ENCODE data around the gene TRIP13. TPM values are rescaled to one million over a fixed set of nuclear protein-coding genes. Genes with fewer than 3 reads are reported as not detected.

TRIP13 gene
- total and polyA plus RNA-seq, 9 of the 15 experiments (the other 6 are each of a cell fraction or from before 2014, with no cell fraction given): 24.1 to 116 (median 53.2) TPM

DNA sequence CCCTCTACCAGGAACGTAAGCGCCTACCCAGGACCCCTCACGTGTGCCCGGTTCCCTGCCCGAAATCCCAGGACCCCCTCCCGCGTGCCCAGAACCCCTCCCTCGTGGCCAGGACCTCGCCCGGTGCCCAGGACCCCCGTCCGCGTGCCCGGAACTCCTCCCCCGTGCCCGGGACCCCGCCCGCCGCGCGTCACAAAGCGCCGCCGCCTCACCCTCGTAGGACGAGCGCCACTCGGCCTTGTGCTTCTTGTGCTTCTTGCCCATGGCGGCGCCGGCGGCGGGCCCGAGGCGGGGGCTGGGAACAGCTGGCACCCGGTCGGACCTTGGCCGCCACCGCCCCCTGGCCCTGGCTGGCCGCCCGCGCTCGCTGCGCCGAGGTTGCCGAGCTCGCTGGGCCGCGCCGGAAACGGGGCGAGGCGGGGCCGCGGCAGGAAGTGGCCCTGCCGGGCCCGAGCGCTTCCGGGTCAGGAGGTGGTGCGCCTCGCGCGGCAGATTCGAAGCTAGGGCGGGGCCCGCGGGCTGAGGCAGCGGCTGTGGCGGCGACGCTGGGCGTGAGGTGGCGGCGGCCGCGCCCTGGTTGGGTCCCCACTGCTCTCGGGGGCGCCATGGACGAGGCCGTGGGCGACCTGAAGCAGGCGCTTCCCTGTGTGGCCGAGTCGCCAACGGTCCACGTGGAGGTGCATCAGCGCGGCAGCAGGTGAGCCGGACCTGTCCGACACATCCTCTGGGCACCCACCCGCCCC lies at the start of gene TRIP13, which contains the start of gene BRD9 (continued):
- TF ChIP-seq, protein P1, sequence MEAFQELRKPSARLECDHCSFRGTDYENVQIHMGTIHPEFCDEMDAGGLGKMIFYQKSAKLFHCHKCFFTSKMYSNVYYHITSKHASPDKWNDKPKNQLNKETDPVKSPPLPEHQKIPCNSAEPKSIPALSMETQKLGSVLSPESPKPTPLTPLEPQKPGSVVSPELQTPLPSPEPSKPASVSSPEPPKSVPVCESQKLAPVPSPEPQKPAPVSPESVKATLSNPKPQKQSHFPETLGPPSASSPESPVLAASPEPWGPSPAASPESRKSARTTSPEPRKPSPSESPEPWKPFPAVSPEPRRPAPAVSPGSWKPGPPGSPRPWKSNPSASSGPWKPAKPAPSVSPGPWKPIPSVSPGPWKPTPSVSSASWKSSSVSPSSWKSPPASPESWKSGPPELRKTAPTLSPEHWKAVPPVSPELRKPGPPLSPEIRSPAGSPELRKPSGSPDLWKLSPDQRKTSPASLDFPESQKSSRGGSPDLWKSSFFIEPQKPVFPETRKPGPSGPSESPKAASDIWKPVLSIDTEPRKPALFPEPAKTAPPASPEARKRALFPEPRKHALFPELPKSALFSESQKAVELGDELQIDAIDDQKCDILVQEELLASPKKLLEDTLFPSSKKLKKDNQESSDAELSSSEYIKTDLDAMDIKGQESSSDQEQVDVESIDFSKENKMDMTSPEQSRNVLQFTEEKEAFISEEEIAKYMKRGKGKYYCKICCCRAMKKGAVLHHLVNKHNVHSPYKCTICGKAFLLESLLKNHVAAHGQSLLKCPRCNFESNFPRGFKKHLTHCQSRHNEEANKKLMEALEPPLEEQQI (IDR thresholded peaks at IDR 0.05): no peak
- TF ChIP-seq E2F3 (CRISPR knock-in tag; IDR thresholded peaks at IDR 0.05) (no peak), NONO (IDR thresholded peaks at IDR 0.05; ENCODE audit: low read depth in 2 of 2, low read length in 1 of 2) (peak; percentile 83 to 95; a peak in 3 of 4 replicates), SP1 (CRISPR knock-in tag; IDR thresholded peaks at IDR 0.05) (no peak), ATF7 (IDR thresholded peaks at IDR 0.05) (peak; percentile 77; the same call in 1 of the 2 replicates), XRCC5 (IDR thresholded peaks at IDR 0.05; ENCODE audit: low read depth, low read length) (no peak), RB1 (IDR thresholded peaks at IDR 0.05; ENCODE audit: low read depth) (peak; percentile 98), SRF (CRISPR knock-in tag; IDR thresholded peaks at IDR 0.05) (no peak), PCBP1 (IDR thresholded peaks at IDR 0.05; ENCODE audit: low read depth, low read length, poor library complexity, severe bottlenecking) (peak; percentile 54), BRD9 (IDR thresholded peaks at IDR 0.05; ENCODE audit: low read depth, partially characterized antibody) (no peak), MCM3 (IDR thresholded peaks at IDR 0.05) (no peak), TAF9B (IDR thresholded peaks at IDR 0.05; ENCODE audit: partially characterized antibody) (no peak)
- TF ChIP-seq, protein P2, sequence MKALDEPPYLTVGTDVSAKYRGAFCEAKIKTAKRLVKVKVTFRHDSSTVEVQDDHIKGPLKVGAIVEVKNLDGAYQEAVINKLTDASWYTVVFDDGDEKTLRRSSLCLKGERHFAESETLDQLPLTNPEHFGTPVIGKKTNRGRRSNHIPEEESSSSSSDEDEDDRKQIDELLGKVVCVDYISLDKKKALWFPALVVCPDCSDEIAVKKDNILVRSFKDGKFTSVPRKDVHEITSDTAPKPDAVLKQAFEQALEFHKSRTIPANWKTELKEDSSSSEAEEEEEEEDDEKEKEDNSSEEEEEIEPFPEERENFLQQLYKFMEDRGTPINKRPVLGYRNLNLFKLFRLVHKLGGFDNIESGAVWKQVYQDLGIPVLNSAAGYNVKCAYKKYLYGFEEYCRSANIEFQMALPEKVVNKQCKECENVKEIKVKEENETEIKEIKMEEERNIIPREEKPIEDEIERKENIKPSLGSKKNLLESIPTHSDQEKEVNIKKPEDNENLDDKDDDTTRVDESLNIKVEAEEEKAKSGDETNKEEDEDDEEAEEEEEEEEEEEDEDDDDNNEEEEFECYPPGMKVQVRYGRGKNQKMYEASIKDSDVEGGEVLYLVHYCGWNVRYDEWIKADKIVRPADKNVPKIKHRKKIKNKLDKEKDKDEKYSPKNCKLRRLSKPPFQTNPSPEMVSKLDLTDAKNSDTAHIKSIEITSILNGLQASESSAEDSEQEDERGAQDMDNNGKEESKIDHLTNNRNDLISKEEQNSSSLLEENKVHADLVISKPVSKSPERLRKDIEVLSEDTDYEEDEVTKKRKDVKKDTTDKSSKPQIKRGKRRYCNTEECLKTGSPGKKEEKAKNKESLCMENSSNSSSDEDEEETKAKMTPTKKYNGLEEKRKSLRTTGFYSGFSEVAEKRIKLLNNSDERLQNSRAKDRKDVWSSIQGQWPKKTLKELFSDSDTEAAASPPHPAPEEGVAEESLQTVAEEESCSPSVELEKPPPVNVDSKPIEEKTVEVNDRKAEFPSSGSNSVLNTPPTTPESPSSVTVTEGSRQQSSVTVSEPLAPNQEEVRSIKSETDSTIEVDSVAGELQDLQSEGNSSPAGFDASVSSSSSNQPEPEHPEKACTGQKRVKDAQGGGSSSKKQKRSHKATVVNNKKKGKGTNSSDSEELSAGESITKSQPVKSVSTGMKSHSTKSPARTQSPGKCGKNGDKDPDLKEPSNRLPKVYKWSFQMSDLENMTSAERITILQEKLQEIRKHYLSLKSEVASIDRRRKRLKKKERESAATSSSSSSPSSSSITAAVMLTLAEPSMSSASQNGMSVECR (CRISPR knock-in tag; IDR thresholded peaks at IDR 0.05): peak; percentile 99; the same call in 1 of the 2 replicates
- TF ChIP-seq, protein P3, sequence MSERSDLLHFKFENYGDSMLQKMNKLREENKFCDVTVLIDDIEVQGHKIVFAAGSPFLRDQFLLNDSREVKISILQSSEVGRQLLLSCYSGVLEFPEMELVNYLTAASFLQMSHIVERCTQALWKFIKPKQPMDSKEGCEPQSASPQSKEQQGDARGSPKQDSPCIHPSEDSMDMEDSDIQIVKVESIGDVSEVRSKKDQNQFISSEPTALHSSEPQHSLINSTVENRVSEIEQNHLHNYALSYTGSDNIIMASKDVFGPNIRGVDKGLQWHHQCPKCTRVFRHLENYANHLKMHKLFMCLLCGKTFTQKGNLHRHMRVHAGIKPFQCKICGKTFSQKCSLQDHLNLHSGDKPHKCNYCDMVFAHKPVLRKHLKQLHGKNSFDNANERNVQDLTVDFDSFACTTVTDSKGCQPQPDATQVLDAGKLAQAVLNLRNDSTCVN (CRISPR knock-in tag; IDR thresholded peaks at IDR 0.05): 0 out of 2 replicates have a peak, but pooled peaks have one; percentile 56
- TF ChIP-seq, protein P4, sequence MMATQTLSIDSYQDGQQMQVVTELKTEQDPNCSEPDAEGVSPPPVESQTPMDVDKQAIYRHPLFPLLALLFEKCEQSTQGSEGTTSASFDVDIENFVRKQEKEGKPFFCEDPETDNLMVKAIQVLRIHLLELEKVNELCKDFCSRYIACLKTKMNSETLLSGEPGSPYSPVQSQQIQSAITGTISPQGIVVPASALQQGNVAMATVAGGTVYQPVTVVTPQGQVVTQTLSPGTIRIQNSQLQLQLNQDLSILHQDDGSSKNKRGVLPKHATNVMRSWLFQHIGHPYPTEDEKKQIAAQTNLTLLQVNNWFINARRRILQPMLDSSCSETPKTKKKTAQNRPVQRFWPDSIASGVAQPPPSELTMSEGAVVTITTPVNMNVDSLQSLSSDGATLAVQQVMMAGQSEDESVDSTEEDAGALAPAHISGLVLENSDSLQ (IDR thresholded peaks at IDR 0.05): no peak
- TF ChIP-seq, protein P5, sequence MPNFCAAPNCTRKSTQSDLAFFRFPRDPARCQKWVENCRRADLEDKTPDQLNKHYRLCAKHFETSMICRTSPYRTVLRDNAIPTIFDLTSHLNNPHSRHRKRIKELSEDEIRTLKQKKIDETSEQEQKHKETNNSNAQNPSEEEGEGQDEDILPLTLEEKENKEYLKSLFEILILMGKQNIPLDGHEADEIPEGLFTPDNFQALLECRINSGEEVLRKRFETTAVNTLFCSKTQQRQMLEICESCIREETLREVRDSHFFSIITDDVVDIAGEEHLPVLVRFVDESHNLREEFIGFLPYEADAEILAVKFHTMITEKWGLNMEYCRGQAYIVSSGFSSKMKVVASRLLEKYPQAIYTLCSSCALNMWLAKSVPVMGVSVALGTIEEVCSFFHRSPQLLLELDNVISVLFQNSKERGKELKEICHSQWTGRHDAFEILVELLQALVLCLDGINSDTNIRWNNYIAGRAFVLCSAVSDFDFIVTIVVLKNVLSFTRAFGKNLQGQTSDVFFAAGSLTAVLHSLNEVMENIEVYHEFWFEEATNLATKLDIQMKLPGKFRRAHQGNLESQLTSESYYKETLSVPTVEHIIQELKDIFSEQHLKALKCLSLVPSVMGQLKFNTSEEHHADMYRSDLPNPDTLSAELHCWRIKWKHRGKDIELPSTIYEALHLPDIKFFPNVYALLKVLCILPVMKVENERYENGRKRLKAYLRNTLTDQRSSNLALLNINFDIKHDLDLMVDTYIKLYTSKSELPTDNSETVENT (CRISPR knock-in tag; IDR thresholded peaks at IDR 0.05): peak; percentile 54; the same call in 1 of the 2 replicates

Data from K562 (cell line).